Superior temporal gyrus (tissue), 1 donor: ENCODE measurements around the gene RBM48.
"Not testable (repeated sequence)": the region's sequence is repeated elsewhere in the genome, so short reads cannot be mapped to it uniquely, and the experiment has no call there.

Experiments used
- DNase-seq: peaks from one replicate; pipeline ENCODE4 v3.0.0-alpha.2; 2016; ENCODE audit errors: extremely low spot score

Gene RBM48

DNA sequence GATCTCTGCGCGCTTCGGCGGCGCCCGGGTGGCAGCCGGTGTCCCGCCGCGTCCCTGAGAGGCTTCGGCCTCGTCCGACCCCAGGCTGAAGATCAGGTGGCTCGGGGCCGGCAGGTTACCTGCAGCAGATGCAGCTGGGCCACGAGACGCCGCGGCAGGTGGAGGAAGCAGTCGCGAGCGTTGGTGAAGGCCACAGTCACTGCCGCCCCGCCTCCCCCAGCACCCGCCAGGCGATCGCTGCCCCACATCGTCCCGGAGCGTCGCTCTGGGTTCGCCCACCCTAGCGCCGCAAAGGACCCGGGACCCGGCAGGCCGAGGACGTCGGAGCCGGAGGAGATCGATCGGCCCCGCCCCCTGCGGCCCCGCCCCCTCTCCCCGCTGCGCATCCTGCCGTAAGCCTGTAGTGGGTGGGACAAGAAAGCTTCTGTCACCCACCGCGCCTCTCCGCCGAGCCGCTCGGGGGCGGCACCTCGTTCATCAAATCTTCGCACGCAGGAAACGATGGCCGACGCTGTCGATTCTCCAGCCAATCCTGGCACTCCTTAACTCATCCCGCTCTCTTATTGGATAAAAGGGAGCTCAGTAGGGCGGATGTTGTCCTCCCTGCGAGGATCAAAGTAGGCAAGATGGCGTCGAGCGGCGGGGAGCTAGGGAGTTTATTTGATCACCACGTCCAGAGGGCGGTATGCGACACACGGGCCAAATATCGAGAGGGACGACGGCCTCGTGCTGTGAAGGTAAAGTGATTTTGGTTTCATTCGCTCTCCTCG lies at the start of gene RBM48, which contains the start of gene PEX1:
Gene RBM48 (plus strand): TSS at position 608 of the 770 bp plus-strand sequence. CDS start 19 bp downstream, at position 627.
Gene PEX1 (minus strand): TSS at position 333 of the 770 bp plus-strand sequence. CDS start 85 bp downstream, at position 248.
- peak; percentile 100 for DNase-seq

DNA sequence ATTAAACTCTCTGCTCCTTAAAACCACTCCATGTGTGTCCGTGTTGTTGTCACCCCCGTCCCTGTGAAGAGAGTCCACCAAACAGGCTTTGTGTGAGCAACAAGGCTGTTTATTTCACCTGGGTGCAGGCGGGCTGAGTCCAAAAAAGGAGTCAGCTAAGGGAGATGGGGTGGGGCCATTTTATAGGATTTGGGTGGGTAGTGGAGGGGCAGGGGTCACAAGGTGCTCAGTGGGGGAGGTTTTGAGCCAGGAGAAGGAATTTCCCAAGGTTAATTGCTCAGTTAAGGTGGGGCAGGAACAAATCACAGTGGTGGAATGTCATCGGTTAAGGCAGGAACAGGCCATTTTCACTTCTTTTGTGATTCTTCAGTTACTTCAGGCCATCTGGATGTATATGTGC lies 49.4 kb upstream of the RBM48 start:
- not testable (repeated sequence) for DNase-seq

DNA sequence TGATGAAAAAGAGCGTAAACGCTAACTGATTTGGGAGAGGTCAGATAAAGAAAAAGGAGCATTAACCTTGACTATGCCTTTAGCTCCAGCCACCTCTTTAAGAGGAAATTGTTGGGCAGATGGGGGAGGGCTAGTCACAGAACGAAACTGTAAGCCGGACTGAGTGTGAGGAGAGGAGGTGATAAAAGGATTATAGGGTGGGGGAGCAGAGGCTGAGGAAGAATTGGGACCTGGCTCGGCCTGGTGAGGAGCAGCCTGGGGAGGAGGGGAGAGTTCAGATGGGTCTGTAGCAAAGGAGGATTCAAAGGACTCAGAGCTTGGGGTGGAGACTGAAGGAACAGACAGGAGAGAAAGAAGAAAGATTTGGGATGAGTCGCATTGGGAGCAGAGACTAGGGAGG lies 45.0 kb upstream of the RBM48 start:
- DNase-seq, result not testable (repeated sequence)

DNA sequence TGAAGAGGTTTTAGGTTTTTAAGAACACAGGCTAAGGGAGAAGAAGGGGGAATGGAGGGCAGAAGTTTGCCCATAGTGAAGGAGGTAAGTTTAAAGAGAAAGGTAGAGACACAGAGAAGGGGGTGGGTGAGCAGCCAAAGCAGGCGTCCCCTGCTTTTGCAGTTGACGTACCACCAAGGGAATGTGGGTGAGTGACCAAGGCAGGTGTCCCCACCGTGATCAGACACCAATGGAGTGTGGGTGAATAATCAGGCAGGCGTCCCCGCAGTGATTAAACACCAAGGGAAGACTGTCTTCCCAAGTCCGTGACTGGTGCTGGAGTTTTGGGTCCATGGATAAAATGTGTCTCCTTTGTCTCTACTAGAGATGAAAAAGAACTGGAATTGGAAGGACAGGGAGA lies 44.4 kb upstream of the RBM48 start:
- DNase-seq, result not testable (repeated sequence)

DNA sequence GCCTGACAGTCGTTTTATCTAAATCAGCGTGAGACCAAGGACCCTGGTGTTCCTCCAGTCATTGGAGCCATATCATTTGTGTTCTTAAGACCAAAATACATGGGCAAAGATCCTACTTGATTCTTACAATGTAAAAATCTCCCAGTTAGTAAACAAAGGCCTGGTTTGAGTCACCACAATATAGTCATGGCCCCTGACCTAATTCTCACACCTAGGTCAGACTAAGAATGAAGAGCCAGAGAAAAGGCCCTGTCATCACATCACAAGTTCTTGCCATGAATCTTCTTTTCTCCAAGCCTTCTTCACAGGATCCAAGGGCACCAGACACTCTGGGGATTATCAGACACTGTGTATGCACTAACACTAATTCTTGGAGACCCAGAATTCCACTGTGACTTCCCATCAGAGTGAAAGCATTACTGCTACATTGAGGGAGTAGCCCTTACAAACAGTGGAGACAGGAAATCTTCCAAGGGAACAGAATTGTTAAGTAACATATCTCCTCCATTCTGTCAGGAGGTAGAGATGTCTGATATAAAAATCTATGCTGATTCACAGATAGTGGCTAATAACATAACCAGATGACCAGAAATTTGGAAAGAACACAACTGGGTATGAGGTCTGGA lies 43.2 kb upstream of the RBM48 start:
- no peak for DNase-seq

DNA sequence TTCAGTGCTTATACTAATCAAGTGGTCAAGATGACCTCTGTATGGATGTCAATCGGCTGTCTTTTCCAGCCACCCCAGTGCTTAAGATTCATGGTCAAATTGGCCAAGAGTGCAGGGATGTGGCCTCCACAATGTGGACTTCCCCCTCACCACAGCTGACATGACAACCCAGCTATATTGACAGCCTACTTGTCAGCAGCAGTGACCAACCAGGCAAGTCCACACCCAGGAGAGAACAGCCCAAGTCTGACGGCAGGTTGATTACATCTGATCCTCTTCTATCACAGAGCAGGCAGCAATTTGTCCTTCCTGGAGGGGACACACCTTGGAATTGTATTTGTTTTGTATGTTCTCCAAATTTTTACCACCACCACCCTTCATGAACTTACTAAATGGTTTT lies 42.6 kb upstream of the RBM48 start:
- no peak for DNase-seq

DNA sequence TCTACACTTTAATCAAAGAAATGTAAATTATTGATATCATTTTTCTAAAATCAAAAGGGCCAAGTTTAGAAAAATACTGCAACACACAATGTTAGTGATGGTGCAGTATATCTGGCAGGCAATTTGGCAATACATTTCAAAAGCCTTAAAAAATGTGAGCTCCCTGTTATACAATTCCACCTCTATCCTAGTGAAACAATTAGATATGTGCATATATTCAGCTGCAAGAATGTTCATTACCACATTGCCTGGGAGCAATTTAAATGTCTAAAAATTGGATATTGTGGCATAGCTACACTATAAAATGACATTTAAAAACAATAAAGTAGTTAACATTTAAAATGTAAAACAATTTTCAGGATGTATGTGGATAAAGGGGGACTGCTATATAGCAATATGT lies 40.8 kb upstream of the RBM48 start:
- DNase-seq, result no peak

DNA sequence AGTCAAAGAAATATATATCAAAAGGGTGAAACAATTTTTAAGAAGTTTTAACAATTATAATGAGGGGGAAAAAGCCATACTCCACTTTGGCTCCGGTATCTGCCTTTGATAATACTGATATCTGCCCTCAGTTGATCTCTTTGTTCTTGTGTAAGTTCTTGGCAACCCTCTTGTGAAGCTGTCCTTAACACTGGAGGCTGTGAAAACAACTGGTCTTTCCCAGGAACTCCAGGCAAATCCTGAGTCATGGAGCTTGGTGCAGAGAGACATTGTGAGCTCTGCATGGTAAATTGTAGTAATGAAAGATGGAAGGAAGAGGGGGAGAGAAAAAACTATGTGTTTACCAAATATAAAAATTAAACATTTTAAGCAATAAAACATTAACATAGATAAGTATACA lies 39.0 kb upstream of the RBM48 start:
- DNase-seq, result no peak

DNA sequence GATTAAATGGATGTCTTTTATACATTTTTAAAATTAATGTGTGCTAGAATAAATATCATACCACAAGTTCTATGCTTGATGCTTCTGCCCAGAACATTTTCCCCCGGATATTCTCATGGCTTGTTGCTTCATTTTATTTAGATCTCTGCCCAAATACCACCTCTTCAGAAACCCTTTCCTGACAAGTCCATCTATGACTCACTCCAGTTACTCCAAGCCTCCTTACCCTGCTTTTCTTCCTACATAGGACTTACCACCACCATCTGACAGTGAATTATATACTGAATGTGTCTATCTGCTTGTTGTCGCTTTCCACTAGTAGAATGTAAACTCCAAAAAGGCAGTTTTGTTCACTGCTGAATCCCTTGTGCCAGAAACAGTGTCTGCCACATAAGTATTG lies 31.7 kb upstream of the RBM48 start:
- DNase-seq, result no peak

DNA sequence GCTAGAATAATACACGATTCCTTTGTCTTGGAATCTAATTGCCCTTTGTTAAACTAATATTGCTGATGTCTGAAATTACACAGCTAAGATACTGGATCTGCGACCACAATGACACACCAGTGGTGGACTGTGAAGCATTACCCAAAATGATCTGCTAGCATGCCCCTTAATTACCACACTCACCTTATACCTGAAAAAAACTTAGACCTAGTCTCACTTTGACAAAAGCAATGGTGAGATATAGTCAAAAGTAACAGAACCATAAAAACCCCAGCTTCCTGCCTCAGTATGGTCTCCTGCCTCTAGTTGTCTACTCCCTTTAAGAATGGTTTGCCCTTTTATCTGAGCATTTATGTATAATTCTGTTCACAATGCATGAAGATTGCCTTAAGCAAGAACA lies 30.0 kb upstream of the RBM48 start:
- DNase-seq, result no peak

DNA sequence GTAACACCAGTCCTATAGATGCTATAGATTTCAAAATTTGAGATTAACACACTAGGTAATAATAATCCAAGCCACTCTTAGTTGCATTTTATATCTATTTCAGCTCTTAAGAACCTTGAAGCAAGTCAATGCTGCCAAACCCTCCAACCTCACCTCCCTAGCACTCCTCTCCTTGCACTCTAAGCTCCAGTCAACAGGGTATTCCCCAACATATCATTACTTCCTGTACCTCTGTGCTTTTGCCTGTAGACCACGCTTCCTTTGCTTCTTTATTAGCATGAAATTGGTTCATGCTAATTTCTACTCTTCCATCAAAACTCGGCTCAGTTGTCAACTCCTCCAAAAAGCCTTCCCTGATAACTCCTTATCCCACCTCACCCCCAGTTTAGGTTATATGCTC lies 24.8 kb upstream of the RBM48 start:
- no peak for DNase-seq

DNA sequence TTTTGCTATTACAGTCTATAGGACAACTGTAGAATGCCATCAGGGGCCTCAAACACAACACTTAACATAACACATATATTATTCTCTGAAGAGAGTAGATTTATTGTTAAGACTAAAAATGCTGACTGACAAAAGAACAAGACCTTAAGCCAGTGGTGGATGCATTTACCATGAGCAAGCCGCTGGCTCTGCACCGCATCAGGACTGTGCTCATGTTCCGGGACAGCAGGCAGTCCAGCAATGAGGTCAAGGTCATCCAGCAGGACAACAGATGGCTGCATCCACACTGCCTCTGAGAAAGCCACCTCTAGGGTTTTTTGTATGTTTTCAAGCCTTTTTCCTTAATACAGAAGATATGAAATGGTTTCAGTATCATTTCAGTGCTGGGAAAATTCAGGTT lies 24.0 kb upstream of the RBM48 start:
- DNase-seq, result no peak

DNA sequence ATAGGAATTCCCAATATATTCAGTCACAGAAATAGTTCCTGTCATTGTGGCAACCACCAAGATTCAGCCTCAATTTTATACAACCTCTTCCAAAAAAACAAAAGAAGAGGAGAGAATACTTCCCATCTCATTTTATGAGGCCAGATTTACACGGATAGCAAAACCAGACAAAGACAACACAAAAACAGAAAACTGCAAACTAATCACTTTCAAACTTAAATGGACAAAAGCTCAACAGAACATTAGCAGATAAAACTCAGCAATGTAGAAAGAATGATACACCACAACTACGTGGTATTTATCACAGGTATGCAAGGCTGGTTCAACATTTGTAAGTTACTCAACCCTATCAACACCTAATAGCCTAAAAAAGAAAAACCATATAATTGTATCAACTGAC lies 22.2 kb upstream of the RBM48 start:
- no peak for DNase-seq

DNA sequence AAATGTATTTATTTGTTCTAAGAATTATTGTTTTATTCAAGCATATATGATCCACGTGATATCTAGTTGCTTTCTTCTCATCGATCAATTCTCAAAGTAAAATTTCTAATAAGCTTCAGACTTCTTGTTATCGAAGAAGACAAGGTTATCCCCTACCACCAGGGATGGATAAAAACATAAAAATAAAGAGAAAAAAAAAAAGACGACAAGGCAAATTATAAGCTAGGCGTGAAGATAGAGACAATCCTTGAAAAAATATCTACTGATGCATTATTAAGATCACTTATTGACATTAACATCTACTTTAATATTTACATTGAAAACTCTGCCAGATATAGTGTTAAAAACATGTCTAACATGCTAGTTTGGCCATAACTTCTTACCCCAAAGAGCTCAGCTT lies 19.6 kb upstream of the RBM48 start:
- no peak for DNase-seq

DNA sequence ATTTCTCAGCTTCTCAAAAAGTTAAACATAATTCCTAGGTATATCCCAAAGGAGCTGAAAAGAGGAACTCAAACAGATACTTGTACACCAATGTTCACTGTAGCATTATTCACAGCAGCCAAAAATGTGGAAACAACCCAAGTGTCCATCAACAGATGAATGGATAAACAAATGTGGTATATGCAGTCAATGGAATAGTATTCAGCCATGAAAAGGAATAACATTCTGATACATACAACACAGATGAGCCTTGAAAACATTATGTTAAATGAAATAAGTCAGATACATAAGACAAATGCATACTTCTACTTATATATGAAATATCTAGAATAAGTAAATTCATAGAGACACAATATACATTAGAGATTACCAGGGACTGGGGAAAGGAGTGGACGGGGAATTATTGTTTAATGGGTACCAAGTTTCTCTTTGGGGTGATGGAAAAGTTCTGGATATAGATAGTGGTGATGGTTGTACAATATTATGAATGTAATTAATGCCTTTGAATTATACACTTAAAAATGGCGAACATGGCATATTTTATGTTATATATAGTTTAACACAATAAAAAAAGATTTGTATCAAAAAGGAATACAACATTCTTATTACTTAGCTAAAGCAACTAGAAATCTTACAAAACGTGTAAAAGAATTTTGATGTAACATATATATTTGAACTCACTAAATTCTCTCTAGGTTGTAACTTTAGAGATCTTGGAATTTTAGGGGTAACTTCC lies 15.3 kb upstream of the RBM48 start:
- DNase-seq, result no peak

DNA sequence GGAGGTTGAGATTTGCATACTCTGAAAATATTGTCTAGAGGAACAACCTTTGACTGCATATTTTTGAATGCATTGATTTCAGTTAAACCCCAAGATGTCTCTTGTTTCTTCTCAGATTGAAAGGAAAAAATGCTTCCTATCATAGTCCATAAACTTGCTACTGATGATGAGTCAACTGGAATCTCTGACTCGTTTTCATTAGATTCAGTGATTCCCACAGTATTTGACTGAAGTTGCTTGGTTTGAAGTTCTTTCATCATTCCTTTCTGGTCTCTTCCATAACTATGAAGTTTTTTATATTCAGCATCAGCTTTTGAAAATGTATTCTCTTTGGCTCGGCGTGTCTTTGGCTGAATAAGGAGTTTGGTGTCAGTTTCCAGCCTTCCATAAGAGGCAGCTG lies 11.0 kb upstream of the RBM48 start:
- no peak for DNase-seq

DNA sequence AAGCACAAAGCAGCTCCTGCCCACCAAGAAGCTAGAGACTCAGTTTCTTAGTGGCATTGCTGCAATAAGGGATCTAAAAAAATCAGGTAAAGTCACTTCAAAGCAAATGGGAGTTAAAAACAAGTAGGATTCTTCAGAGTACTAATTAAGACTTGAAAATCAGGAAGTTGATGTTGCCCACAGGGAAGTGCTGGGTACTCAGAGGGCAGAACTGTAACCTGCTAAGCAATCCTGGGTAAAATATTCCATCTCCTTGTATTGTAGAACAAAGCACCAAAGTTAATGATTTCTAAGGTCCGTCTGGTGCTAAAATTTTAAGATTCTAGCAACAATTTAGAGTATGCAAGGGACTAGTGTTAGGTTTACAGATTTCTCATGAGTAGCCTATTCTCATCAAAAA lies 8.6 kb upstream of the RBM48 start:
- DNase-seq, result no peak

DNA sequence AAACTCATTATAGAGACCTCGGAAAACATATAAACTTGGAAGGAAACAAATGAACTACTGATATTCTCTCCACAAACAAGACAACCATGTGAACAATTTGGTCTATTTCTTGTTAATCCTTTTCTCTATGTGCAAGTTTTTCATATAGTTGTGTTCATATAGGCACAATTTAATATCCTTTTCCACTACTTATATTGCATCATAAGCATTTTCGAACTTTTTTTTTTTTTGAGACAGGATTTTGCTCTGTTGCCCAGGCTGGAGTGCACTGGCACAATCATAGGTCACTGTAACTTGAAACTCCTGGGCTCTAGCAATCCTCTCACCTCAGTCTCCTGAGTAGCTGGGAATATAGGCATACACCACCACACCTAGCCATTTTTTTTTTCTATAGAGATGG lies 5.5 kb upstream of the RBM48 start:
- DNase-seq, result no peak

DNA sequence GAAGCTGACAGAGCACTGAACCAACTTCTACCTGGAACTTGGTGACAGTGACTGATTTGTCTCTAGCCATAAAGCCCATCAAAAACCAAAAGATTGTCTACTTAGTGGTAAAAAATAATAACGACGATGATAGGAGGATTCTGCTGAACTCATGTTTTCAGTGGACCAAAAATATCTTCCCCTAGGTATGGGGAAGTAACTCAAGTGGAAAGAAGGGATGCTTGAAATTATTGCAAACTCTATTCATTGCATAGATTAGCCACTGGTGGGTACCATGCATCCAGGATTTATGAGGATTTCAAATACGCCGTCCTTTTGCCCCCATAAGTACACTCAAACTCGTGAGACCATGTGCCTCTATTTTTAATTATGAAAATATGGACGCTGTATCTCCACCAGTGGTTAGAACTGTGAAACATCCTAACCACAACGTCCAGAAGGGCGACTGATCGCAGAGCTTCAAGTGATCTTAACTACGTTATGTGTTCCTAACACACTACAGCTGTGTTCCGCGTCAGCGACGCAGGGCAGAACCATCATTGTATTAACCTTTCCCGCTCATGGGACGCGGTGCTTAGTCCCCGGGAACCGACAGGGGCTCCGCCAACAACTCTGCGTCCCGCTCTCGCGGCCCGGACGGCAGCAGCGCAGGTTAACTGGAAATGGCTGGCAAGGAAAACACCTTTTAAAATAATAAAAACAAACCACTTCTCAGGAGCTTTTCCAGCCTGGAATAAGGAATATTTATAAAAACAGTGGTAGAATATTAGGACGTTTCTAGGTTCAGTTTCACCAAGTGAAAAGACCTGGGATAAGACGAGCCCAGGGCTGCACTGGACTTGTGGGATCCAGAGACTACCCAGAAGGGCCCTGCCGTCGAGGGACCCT lies 1.1 kb upstream of the RBM48 start:
- peak; percentile 48 for DNase-seq

DNA sequence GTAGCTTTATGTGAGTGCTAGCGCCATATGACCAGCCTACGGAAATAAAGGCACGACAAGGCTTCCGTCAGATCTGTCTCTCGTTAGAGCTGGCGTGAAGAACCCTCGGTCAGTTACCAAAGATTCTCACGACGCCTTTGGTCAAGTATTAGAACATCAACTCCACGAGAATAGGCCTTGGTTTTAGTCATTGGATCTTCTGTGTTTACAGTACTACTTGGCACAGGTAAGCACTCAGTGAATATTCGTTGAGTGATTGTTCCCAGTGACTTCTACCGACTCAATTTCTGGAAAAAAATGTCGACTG lies 316 bp downstream of the RBM48 start:
- no peak for DNase-seq

DNA sequence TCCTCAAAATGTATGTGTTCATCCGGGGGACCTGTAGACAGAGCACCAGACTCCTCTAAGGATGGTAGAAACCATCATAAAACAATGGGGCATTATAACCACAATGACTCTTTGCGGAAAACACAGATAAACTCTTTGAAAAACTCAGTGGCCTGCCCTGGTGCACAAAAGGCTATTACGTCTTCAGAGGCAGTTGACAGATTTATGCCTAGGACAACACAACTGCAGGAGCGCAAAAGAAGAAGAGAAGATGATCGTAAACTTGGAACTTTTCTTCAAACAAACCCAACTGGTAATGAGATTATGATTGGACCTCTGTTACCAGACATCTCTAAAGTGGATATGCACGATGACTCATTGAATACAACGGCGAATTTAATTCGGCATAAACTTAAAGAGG lies 6.0 kb downstream of the RBM48 start:
- DNase-seq, result no peak

DNA sequence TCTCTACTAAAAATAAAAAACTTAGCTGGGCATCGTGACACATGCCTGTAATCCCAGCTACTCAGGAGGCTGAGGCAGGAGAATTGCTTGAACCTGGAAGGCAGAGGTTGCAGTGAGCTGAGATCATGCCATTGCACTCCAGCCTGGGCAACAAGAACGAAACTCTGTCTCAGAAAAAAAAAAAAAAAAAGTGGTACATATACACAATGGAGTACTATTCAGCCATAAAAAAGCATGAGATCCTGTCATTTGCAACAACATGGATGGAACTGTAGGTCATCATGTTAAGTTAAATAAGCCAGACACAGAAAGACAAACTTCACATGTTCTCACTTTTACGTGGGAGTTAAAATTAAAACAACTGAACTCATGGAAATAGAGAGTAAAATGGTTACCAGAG lies 14.9 kb downstream of the RBM48 start:
- DNase-seq, result not testable (repeated sequence)
